Lower leg skin (tissue), 3 donors: Measurements from ENCODE around the gene PNPO.

Experiments
- POLR2A ChIP-seq, 2 donors: fragments of 450-650 bp; IDR thresholded peaks; one replicate each; pipeline ENCODE4 v1.6.1; 2016 to 2017; ENCODE audit warnings: antibody characterized with exemption in 2 of 2, mild to moderate bottlenecking in 1 of 2, moderate library complexity in 1 of 2
- TF ChIP-seq, protein P1 (sequence below), 3 donors: fragments of 450-650 bp; IDR thresholded peaks; one replicate each; pipeline ENCODE4 v1.5.1; 2016; ENCODE audit warnings: antibody characterized with exemption in 3 of 3, mild to moderate bottlenecking in 3 of 3, moderate library complexity in 2 of 3

DNA sequence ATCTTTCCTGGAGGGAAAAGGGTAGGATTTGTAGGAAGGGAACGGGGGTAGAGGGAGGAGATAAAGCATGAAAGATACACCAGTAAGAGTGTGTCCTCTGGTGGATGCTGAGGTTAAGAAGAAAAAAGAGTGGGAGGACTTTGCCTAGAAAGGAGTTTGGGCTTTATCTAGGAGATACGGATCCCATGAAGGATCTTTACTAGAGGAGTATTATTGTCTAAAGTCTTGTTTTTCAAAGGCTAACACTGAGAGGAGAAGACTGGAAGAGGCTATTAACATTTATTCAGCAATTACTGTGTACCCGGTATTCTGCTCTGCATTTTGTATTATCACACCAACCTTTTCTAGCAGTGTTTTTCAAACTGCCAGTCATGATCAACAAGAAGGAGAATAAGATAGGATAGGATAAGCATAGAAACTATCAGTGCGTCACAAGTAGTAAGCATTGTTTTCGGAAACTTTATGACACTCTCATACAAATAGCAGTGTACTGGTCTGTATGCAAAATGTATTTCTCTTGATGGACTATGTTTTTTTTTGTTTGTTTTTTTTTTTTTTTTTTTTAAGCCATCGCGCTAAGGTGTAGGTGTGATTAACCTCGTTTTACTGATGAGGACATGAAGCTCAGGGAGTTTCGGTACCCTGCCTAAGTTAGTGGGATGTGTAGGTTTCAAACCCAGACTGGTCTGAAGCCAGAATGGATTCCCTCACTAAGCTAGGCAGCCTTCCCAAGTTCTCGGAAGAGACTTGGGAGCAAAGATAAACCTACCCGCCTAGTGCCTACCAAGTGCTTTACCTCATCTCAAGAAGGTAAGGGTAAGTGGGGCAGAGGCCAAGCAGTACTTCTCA, 46.6 kb upstream of the PNPO start:
- TF ChIP-seq, protein P1, sequence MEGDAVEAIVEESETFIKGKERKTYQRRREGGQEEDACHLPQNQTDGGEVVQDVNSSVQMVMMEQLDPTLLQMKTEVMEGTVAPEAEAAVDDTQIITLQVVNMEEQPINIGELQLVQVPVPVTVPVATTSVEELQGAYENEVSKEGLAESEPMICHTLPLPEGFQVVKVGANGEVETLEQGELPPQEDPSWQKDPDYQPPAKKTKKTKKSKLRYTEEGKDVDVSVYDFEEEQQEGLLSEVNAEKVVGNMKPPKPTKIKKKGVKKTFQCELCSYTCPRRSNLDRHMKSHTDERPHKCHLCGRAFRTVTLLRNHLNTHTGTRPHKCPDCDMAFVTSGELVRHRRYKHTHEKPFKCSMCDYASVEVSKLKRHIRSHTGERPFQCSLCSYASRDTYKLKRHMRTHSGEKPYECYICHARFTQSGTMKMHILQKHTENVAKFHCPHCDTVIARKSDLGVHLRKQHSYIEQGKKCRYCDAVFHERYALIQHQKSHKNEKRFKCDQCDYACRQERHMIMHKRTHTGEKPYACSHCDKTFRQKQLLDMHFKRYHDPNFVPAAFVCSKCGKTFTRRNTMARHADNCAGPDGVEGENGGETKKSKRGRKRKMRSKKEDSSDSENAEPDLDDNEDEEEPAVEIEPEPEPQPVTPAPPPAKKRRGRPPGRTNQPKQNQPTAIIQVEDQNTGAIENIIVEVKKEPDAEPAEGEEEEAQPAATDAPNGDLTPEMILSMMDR (IDR thresholded peaks at IDR 0.05), result no peak
- TF ChIP-seq POLR2A (IDR thresholded peaks at IDR 0.05), result no peak
